HG02852 (cell line): Measurements from ENCODE around the gene CRIM1.

ENCODE experiments used
- ATAC-seq: cut with Tn5 transposase; IDR thresholded peaks from one replicate; pipeline ENCODE4 v1.9.1; 2021; ENCODE audit warnings: mild to moderate bottlenecking, moderate library complexity; ENCODE audit not compliant: unreplicated experiment

CRIM1 gene

DNA sequence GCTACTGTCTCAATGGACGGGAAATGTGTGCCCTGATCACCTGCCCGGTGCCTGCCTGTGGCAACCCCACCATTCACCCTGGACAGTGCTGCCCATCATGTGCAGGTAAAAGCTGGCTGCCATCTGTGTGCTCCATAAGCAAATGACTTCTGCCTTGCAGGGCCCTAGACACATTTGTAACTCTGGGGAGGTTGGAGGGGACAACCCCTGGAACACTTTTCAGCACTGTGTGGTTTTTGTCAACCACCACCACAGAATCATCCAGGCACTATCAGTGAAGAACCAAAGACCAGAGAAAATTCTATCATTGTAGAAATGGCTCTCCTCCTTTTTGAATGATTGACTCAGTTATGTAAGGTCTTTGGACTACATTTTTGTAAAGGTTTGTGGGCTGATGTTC, 158.1 kb downstream of the CRIM1 start:
- ATAC-seq = peak; percentile 71

DNA sequence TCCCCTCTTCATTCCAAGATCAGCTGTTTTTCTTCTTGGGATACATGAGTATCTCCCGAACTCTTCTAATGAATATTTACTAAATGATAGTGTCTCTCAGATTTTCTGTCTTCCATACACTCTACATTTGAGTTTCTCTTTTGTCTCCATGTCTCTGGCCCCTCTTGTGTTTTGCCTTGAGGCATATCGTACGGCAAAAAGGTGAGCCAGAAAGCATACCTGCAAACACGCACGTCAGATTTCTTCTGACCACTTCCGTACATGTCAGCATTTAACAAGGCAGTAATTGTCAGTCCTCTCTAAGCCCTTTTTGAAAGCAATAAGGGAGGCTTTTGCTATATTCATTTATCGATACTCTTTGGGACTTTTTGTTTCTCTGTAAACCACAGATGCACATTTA, 160.0 kb downstream of the CRIM1 start:
- no peak for ATAC-seq

DNA sequence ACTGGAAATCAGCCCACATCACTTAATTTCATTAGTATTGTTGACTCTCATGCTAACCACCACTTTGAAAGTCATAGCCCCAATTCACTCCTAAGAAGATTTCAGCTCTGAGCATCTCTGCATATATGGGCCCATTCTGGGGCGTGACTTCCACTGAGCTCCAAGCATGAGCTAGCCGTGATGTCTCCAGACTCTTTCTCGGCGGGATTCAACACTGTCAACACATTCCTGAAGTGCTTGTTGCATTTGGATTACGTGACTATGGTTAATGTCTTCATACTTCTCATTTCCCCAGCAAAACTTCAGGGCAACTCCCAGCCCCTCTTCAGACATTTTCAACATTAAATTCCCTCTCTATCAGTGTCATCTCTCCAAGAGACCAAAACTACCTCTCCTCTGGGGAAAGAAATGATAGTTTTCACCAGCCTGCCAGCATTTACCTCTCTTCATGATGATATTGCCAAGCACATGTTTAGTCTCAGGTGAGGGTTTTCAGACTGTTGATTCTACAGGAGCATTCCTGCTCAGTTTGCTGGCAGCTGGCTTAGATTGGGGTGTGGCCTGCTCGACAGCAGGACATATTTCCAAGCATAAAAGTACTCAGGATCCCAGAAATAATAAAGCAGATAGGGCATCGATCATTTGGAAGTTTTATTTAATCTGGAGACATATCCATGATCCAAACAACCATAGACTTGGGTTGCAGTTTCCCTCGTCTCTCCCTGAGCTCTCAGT, 160.7 kb downstream of the CRIM1 start:
- no peak for ATAC-seq

DNA sequence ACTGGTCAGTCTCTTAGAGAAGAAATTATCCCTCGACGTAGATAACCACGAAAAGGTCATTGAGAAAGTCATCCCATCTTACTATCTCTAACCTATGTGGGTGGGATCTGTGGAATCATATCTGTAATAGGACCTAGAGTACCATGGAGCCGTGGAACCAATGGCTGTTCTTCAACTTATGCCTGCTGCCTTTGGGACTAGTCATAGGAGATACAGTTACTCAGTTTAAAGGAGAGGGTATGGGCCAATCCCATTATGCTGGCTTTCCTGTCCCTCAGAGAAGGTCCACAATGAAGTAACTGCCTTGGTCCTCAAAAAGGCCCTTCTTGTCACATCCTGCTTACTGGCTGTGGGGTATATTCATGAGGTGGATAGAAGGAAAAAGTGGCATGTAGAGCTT, 164.9 kb downstream of the CRIM1 start:
- no peak for ATAC-seq

DNA sequence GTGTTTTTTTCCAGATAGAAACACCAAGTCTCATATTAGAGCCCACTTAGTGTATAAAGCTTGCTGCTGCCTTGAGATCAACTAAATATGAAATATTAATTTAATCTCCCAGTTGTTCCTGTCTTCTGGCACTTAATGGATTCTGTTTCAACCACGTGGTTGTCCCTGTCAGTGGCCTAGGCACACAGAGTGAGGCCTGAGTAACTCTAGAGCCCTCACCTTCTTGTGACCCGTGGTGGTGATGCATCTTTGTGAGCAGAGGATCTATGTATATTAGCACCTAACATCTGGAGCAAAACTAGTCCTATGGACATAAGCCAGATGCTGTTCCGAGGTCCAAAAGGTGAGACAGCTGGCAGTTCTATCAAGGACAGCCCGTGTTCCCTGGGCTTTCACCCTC, 167.6 kb downstream of the CRIM1 start:
- ATAC-seq = no peak

DNA sequence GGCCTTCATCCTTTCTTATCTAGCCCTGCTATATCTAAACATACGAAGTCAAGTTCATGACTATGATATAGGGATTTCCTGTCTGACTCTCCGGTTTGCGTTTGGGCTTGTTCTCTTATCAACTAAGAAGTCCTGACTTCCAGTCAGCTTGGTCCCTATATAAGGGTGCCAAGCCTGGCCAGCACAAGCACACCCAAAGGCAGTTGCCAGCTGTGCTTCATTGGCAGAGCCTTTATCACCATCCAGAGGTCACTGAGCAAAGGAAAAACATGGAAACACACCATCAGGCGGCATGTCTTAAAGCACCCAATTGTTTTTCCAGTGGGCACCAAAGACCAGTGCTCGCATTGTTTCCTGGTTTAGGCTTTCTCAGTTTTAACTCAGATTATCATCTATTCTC, 169.7 kb downstream of the CRIM1 start:
- ATAC-seq = no peak

DNA sequence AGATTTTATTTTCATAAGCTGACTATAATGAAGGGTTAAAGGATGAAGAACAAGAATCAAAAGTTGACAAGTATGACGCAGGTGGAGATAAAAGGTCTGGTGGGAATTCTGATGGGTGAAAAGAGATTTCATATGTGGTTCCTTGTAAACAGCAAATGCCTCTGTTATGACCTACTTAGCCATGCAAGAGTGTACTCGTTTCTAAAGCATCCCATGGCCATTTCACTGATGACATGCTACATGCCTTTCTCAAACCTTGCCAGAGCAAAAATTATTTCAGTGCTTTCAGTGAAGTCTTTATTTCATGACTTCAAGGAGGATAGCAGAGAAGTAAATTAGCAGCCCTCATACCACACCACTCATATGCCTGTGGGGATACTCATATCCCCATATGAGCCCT, 170.6 kb downstream of the CRIM1 start:
- no peak for ATAC-seq

DNA sequence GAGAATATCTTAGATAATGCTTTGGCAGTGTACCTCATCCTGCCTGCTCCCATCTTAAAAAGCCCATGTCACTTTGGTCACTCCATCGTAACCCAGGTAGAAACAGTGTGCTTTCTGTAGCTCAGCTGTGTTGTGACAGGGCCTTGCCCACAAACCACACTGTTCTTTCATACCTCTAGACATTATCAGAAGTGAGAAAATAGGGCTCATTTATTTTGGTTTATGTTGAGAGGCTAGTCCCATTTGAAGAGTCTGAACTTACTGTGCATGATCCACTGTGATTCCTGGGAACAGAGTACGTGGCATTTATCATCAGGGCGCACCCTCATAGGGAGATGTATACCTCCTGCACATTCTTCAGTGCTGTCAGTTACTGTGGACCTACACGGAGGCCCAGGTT, 172.7 kb downstream of the CRIM1 start:
- ATAC-seq = peak; percentile 82

DNA sequence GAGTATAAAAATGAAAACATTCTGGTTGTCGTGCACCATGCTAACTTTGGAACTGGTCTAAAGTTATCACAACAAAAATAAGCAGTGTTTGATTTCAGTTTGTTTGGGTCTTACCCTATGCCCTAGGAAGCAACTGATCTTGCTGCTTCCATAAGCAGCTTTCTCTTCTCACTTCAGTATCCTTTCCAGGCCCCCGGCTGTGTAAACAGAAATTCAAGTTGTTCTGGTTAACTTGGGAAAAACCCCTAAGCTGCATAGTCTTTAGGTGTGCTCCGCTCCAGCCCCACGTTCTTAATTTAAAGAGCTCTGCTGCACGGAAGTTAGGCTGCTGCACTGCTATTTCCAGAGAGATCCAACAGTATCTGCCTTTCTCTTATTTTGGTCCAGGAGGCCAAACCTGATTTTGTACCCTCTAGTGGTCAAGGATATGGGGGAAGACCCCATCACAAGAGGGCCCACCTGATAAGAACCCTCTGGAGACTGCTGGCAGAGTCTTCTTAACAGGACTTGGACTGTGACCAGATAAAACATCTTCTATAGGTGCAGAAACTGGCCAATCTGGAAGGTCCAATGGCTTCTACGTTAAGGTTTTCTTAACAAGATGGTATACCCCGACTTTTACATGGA, 173.3 kb downstream of the CRIM1 start:
- ATAC-seq = no peak

DNA sequence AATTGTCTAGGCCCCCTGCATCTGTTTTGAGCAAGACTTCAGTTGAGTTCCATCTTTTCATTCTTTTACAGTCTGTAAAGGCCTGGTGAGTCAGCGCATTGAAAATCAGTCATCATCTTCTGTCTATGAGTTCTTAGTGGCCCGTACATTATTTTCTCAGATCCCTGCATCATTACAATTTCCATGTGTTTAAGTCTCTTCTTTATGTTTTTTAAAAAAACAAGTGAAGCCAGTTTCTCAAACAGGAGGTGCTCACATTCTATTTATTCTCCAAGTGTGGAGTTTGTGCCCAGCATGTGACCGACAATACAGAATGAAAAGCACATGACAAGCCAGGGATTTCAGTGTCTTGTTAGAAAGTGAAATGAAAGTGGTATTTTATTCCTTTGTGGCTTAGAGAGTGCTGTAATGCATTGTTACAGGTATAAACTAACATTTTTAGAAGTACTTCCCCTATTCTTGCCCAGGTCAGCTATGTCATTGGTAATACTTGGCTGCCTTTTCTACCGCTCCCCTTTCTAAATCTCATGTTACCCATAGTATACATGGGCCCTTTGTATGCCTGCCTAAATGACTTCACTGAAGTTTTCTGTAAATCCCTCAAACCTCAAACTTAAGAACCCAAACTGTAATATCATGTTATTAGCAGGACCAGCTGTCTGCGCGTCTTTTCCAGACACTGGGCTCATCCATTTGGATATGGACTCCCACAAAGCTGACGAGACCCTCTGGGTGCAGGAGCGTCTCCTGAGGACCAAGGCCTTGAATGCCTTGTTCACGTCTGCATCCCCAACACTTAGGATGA, 174.8 kb downstream of the CRIM1 start:
- ATAC-seq = peak; percentile 74

DNA sequence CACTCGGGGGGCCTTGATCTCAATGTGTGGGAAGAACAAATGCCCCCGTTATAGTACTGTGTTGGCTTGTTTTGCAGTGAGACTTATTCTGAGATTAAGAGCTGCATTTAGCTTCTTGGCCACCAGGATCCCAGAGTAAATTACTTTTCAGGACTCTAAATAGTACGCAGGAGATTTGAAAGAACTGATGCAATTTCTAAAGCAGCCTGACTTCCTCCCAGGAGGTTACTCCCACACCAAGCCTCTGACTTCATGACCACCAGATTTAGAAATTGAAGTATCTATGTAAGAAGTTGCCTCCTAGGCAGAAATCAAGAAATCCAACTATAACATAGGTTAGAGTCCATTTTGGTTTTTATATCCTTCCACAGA, 175.4 kb downstream of the CRIM1 start:
- ATAC-seq = no peak

DNA sequence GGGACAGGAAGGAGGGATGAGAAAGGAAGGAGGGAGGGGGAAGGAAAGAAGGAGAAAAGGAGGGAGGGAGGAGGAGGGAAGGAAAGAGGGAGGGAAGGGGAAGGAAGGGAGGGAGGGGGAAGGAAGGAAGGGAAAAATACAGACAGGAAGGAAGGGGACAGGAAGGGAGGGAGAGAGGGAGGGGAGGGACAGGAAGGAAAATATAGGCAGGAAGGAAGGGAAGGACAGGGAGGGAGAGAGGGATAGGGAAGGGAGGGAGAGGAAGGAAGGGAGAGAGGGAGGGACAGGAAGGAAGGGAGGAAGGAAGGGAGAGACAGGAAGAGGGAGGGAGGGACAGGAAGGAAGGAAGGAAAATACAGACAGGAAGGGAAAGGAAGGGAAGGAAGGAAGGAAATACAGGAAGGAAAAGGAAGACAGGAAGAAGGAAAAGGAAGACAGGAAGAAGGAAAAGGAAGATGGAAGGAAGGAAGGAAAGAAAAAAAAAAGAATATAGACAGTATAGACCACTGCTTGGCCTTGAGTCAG, 178.8 kb downstream of the CRIM1 start:
- ATAC-seq = no peak

DNA sequence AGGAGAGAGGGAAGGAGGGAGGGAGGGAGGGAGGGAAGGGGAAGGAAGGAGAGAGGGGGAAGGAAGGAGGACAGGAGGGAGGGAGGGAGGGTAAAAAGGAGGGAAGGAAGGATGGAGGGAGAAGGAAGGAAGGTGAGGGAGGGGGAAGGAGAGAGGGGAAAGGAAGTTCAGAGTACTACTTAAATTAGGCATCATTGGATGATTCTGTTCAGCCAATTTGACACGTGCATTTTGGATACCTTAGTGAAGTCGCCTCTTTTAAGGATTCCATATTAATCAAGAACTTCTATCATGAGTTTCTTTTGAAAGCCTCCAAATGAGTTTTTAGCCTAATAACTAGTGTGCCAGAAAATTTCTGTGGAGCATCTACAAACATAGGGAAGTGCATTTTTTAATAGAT, 179.5 kb downstream of the CRIM1 start:
- ATAC-seq = no peak

DNA sequence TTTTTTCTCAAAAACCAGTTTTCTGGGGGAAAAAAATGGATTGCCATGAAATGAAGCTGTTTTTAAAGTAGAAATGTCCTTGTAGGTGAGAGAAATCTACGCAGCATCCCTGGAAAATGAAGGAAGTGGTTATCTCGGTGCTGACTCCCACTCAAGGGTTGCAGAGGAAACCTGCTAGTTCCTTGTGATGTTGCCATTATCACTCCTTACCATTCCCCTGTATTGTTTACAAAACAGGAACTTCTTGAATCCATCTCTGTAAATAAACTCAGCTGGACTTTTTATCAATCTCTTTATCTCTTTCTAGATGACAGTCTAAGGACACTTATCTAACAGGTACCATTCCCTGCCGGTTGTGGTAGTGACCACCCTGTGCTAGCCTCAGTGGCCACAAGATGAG, 181.2 kb downstream of the CRIM1 start:
- ATAC-seq = no peak

DNA sequence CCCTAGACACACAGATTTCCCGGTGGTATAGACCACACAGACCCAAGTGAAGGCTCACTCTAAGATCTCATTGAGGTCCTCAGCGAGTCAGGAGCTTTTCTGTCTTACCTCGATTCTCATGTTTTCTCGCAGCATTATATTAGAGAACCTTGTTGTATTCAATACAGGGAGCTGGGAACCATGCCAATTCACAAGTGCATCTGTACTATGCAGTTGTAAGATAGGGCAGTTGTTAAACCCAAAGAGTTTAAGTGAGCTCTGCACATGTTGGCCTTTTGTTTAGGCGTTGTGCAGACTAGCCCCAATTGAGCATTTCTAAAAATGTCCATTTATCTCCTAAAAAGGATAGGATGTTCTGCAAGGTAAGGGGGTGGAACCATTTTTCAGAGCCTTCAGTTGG, 182.8 kb downstream of the CRIM1 start:
- no peak for ATAC-seq

DNA sequence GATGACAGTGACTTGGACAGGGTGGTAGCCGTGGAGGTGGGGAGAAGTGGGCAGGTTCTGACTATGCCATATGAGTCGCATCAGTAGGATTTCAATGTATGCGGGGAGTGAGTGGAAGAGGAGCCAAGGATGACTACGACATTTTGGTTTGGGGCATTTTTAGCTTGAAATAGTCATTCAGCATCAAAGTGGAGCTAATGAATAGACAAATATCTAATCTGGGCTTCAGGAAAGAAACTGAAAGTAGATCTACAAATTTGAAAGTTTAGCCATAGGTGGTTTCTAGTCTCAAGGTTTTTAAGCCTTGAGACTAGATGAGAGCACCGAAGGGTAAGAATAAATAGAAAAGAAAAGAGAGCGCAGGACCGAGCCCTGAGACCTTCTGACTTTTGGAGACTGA, 184.1 kb downstream of the CRIM1 start:
- peak; percentile 64 for ATAC-seq

DNA sequence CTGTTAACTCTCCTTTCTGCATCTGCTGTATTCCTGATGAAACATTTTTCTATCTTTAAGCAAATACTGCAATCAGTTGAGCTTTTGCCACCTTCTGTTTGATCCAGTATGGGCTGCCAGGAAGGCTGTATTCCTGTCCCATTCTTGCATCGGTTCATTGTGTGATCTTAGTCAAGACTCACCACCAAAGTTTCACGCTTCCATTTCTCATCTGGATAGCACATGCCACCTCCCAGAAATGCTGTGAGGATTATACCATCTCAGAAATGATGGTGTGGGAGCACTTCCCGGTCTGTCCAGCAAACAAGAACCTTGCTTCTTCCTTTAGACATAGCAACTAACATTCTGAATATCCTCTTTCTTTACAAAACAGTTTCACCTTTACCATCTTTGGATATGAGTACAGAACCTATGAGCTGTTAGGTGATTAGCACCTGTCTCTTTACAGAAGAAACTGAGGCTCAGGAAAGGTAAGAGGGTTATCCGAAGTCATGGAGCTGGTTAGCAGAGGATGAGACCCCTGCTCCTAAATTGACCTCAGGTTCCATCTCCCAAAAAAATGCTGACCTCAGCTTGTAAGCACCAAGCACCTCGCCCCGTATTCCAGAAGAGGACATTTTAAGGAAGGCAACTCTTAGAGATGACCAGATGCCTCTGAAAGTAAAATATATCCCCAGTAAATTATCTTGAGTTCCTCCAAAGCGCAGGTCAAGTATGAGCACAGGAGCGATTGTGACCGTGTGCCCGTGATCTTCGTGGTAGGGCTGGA, 185.6 kb downstream of the CRIM1 start:
- no peak for ATAC-seq

DNA sequence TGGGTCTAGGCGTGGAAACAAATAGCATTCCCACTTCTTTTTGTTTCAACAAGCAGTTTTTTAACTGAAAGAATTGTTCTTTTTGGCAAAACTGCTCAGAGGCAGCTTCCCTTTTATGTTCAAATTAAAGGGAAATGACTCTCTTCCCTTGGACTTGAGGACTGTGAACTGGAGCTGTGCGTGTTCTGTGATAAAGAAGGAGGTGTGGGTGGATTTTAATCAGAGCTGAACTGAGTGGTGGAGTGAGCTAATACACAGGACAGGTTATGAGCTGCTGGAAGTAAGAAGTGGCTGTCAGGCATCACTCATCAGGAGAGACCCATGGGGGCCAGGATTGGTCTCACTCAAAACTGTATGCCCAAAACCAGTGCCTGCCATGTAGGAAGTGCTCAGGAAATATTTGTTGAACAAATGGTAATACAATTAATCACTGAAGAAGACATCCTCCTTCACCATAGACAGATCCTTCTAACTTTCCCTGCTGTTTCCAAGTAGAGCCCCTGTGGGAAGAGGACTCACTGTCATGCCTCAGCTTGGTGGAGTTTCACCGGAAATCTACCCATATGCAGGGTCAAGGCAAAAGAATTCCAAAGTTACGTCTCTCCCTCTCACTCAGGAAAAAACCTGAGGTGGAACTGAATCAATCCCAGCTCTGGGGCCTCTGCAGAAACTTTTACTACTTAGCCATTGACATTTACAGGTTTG, 186.5 kb downstream of the CRIM1 start:
- no peak for ATAC-seq

DNA sequence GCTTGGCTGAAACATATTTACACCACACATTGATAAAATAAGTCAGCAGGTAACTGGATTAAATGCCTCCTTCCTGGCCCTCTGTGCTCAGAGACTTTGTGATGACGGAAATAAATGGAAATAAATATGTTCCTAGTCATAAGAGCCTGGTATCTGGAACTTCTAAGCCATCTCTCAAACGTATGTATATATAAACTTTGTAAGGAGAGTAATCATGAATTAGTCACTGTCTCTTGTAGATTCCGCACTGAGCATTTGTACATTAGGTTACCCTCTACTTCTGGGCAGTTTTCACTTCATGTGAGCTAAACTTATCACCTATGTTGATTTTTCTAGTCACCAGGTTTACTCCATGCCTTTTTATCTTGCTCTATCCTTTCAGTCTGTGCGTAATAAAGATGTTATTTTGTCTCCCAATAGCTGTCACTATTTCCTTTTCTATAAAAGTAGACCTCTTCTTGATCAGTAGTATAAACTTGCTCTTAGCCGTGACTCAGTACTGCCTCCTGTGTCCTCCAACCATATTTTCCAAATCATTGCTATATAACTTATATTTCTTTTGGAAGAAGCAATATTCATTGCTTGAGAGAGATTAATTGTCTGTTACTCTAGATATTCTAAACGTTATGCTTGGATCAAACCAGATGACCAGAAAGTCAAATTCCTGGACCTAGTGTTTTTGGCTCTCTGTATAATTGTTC, 189.2 kb downstream of the CRIM1 start:
- ATAC-seq = no peak

DNA sequence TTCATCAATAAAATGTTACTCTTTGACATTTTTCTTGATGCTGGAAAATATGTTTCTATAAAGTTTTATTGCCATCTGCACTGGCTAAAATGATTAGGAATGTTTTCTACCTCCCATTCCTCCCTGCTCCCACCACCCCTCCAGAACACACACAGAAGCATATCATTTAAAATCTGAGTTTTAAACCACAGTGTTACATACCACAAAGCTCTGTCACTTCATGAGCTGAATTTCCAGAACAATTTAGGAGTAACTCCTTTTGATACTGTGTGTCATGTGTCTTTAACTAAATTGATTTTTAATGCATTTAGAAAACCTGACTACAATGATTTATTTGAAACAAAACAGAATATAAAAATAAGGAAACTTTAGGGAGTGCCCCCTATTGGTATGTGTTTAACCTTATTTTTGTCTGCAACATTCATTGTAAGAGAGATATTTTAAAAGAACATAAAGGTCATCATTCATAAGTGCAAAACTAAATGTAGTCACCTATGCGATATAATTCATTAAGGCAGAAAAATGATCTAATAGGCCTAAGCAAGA, 190.4 kb downstream of the CRIM1 start:
- ATAC-seq = no peak
